VCaP (cell line): ENCODE data around the gene BEX4.
"Not testable (repeated sequence)": the region's sequence is repeated elsewhere in the genome, so short reads cannot be mapped to it uniquely, and the experiment has no call there.

ENCODE experiments used
- H3K27ac ChIP-seq: fragments of 450-650 bp; 2 replicates; pipeline ENCODE4 v1.5.1; 2017
- CTCF ChIP-seq: fragments of 450-650 bp; conservative IDR thresholded peaks from 2 replicates; pipeline ENCODE4 v1.5.1; 2017; ENCODE audit warnings: mild to moderate bottlenecking, moderate library complexity

The BEX4 gene

GRCh38 chrX:103220511-103221323 is 5.8 kb downstream of the BEX4 start:
- H3K27ac ChIP-seq, result no peak overlapping the region
- no peak for TF ChIP-seq CTCF

GRCh38 chrX:103225918-103226317 is 11.0 kb downstream of the BEX4 start:
- not testable (repeated sequence) for H3K27ac ChIP-seq

GRCh38 chrX:103233263-103233662 is 18.4 kb downstream of the BEX4 start:
- no peak overlapping the region for H3K27ac ChIP-seq
- no peak for TF ChIP-seq CTCF

- H3K27ac ChIP-seq, result no peak overlapping the region
- TF ChIP-seq CTCF, result no peak
These were observed 20.0 kb downstream of the BEX4 start for GRCh38 chrX:103234869-103235268.

- not testable (repeated sequence) for H3K27ac ChIP-seq
These were observed 20.7 kb downstream of the BEX4 start for GRCh38 chrX:103235608-103236007.

GRCh38 chrX:103236296-103236695 is 21.4 kb downstream of the BEX4 start:
- no peak overlapping the region; the same call in 1 of the 2 replicates for H3K27ac ChIP-seq
- TF ChIP-seq CTCF, result no peak

GRCh38 chrX:103240155-103240554 is 25.2 kb downstream of the BEX4 start:
- TF ChIP-seq CTCF, result no peak
- no peak overlapping the region for H3K27ac ChIP-seq

- no peak overlapping the region for H3K27ac ChIP-seq
- peak; percentile 52 for TF ChIP-seq CTCF
These were observed 33.6 kb downstream of the BEX4 start for GRCh38 chrX:103248553-103248952.
